Measurements from ENCODE around the gene PDCL2. TPM values are rescaled to one million over a fixed set of nuclear protein-coding genes. Genes with fewer than 3 reads are reported as not detected.

Gene PDCL2, protein sequence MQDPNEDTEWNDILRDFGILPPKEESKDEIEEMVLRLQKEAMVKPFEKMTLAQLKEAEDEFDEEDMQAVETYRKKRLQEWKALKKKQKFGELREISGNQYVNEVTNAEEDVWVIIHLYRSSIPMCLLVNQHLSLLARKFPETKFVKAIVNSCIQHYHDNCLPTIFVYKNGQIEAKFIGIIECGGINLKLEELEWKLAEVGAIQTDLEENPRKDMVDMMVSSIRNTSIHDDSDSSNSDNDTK
- not detected in 5 replicates for total RNA-seq (2022; extraction: Qiagen RNA extraction)

DNA sequence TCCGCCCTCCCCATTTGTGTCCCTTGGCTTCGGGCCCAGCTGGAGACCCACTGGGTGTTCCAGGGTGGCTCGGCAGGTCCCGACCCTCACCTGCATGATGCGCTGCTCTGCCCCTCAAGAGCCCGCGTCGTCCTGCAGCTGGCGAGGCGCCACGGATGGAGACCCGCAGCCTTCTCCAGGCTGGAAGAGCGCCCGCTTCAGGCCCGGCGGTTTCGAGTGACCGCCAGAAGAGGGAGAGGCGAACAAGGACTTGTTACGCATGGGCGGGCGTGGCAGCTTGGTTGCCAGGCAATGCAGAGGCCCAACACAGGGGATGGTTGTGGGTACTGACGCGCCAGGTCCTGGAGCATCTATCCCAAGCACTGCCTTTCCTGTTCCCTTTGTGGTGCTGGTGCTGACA is at the start of gene PDCL2:
Gene PDCL2 (minus strand): TSS at position 232 of the 400 bp plus-strand sequence. CDS start 136 bp downstream, at position 96.

DNA sequence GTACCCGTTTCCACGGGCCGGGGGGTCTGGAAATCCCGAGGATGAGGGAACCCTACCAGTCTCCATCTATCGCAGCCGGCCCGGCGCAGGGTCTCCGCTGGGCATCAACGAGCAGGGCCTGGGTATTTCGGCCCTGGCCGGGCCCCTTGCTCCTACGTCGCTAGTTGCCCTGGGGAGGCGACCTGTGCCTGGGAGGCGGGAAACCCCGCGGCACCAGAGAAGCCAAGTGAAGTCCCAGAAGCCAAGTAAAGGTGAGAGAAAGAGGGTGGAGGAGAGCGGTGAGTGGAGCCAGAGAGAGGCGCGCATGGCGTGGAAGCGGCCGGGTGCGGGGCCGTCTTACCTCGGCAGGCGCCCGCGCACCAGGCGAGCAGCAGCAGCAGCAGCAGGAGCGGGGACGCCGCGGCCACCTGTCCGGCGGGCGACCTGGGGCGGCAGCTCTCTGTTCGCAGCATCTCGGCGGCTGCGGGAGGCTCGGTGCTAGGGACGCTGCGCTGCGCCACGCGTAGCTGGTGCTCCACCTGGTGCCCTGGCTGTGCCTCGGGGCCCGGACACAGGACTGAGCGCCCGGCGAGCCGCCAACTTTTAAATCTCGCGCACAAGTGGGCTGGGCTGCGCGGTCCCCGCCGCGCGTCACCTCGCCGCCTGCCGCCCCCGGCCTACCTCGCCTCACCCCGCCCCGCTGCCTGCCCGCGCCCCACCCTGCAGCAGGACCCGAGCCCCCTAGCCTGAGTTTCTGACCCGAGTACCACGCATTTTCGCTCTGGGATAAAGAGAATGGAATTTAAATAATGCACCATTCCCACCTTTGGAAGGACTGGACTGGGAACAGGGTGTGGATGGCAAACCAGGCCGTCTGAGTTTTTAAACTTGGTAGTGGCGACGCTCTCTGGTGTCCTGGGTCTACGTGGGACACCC is 44.0 kb upstream of the PDCL2 start, which contains the start of gene NMU:
Gene NMU (minus strand): TSS at position 558 of the 915 bp plus-strand sequence. CDS start 106 bp downstream, at position 452.

DNA sequence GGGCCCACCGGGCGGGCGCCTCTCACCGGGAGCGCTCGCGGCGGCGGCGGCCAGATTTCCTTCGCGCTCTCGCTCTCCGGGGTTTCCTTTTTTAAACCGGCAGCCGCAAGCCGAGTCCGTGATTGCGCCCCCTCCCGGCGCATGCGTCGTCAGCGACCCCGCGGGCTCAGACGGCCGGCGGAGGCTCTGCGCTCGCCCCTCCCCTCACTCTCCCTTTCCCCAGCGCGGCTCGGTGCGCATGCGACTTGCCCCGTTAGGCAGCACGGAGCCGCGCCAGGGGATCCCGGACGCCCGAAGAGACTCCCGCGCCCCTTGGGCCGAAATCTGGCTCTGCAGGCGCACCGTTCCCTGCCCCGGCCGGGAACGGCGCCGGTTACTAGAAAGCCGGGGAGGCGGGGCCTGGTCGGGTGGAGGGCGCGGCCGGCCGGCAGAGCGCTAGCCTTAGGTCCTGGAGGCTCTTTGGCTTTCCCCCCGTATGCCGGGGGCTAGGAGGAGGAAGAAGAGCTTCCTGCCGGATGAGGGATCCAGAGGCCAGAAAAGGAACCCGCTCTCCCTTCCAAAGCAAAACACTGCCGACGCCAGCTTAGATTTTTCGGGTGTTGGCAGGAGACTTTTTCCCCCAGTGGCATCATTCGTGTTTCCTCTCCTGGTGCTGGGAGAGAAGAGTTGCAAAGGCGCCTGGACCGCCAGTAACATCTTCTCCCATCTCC is 45.1 kb downstream of the PDCL2 start, which contains the start of gene CLOCK:
Gene CLOCK (minus strand): TSS at position 154 of the 710 bp plus-strand sequence. CDS start 64,124 bp downstream, outside the sequence.

Other genes with a start within 250 kb of the PDCL2 start
- gene SRD5A3, start 246.0 kb downstream of the PDCL2 start, total RNA-seq (2022; extraction: Qiagen RNA extraction), result 5.9 to 12.6 TPM (median 11.3 TPM) in 5 replicates
- 50.7 to 62.8 TPM (median 55.3 TPM) in 5 replicates for gene TMEM165, start 196.3 kb downstream of the PDCL2 start, total RNA-seq (2022; extraction: Qiagen RNA extraction)
- gene CLOCK, start 45.3 kb downstream of the PDCL2 start, total RNA-seq (2022; extraction: Qiagen RNA extraction), result 3.5 to 5.9 TPM (median 5.5 TPM) in 5 replicates
- gene NMU, start 44.1 kb upstream of the PDCL2 start, total RNA-seq (2022; extraction: Qiagen RNA extraction), result 0.41 to 0.87 TPM (median 0.65 TPM) in 4 of 5 replicates, not detected in the other
- not detected in 5 replicates for gene EXOC1L, start 227.5 kb upstream of the PDCL2 start, total RNA-seq (2022; extraction: Qiagen RNA extraction)

Data from A549 treated with Hydrocortisone at 1 μM for 4 hours (cell line).